ENCODE results near the gene TRMT1.

DNA sequence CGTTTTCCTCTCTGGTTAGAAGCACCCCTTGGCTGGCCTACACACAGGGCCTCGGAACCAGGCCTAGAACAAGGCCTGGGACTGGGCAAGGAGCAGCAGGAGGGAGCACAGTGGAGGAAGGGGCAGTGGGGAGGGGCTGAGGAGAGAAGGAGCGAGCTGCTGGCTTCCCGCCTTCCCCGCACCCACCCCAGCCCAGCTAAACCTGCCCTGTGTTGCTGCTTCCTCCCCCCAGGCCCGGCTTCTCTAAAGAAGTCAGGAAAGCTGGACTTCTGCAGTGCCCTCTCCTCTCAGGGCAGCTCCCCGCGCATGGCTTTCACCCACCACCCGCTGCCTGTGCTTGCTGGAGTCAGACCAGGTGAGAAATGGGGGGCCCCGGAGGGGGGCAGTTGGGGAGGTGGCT, 38.2 kb downstream of the TRMT1 start:
- TF ChIP-seq, protein P1, sequence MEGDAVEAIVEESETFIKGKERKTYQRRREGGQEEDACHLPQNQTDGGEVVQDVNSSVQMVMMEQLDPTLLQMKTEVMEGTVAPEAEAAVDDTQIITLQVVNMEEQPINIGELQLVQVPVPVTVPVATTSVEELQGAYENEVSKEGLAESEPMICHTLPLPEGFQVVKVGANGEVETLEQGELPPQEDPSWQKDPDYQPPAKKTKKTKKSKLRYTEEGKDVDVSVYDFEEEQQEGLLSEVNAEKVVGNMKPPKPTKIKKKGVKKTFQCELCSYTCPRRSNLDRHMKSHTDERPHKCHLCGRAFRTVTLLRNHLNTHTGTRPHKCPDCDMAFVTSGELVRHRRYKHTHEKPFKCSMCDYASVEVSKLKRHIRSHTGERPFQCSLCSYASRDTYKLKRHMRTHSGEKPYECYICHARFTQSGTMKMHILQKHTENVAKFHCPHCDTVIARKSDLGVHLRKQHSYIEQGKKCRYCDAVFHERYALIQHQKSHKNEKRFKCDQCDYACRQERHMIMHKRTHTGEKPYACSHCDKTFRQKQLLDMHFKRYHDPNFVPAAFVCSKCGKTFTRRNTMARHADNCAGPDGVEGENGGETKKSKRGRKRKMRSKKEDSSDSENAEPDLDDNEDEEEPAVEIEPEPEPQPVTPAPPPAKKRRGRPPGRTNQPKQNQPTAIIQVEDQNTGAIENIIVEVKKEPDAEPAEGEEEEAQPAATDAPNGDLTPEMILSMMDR (IDR thresholded peaks at IDR 0.05) = no peak
- TF ChIP-seq POLR2AphosphoS5 (IDR thresholded peaks at IDR 0.05; ENCODE audit: insufficient read depth in 1 of 2, low read depth in 1 of 2) = no peak
